Activated naive CD4-positive, alpha-beta T cell (primary cell): Measurements from ENCODE around the gene CTXN1.
"Not testable (repeated sequence)": the region's sequence is repeated elsewhere in the genome, so short reads cannot be mapped to it uniquely, and the experiment has no call there.

Experiments used
- DNase-seq, 4 experiments: peaks; one replicate each; lab custom pipeline; 2025; lab: John Stamatoyannopoulos, UW

CTXN1 gene

GRCh38 chr19:7926021-7926726 is at the start of gene CTXN1:
CTXN1 (minus strand) TSS chr19:7926135; CDS start chr19:7925538, 597 bp downstream.
- DNase-seq = peak; percentile 30 to 81 (median 54)

DNA sequence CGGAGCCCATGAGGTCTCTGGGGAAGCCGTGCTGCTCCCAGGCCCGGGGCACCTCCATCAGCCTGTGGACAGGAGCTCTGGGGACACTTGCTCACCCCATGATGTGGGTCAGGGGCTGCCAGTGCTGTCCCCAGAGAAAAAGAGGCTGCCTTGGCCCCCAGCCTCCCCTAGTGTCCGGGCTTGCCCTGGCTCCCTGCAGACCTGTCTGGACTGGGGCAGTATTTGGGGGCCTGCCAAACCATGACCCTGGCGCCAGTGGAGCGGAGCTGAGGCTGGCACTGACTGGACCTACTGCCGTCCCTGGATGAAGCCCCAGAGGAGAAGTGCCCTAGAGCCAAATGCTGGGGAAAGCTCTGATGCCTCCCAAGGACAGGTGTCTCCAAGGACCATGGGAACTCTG is 49.1 kb upstream of the CTXN1 start:
- DNase-seq = no peak

GRCh38 chr19:7973883-7974282 is 47.9 kb upstream of the CTXN1 start:
- DNase-seq = no peak

- no peak for DNase-seq
Measured at GRCh38 chr19:7971553-7972520, 45.9 kb upstream of the CTXN1 start.

GRCh38 chr19:7970716-7971448 is 44.9 kb upstream of the CTXN1 start:
- no peak for DNase-seq

GRCh38 chr19:7969555-7969939 is 43.6 kb upstream of the CTXN1 start:
- DNase-seq = no peak

DNA sequence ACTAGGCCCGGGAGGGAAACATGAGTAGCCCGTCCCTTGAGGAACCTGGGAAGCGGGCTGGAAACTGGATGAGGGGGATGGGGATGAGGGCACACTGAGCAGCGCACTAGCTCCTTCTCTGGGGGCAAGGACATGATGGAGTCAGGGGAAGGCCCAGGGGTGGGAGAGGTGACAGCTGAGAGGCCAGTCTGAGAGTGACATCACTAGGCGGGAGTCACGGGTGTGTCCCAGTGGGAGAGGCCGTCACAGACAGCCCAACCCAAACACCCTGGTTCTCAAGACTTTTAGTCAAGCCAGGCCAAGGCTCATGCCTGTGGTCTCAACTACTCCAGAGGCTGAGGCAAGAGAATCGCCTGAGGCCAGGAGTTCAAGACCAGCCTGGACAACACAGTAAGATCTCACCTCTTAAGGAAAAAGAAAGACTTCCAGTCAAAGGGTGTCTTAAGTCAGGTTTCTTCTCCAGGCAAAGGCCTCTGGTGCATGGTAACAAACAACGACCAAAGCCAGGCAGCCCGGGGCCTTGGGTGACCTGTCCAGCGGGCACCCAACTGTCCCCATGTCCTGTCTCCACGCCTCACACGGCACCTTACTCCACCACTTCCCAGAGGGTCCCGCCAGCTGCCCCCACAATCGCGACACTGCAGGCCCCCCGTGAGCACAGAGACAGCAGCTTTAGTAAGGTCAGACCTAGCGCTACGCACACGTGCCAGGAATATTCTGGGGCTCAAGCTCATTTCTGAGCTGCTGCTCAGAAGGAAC is 43.0 kb upstream of the CTXN1 start:
- no peak for DNase-seq

DNA sequence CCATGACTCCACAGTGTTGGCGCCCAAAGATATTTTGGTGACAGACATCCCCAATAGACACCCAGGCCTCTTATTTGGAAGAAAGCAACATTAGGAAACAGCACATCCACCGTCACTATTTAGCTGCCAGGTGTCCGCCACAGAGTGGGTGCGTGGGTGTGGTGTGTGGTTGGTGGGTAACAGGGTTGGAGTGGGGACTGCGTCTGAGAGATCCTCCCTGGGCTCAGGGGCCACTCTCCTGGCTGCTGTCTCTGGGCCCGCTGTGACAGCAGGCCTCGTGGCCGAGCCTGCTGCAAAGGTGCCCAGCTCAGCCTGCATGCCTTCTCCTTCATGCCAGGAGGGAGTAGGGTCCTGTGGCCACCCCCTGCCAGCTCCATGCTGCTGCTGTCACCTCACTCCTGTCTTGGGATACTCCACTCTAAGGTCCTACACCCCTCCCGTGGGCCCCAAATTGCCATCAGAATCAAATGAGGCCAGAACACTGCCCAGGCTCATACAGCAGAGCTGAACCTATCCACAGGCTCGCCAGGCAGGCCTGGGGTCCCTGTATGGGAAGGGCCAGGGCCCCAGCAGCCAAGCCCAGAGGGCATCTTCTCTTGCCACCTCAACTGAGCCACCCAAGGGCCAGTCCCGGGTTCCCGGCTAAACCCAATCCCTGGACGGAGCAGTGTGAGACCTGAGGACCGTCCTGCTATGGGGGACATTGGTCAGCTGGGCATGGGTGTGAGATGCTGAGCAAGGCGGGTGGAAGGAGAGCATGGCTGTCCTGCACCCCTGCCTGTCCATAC is 42.3 kb upstream of the CTXN1 start:
- DNase-seq = no peak

GRCh38 chr19:7965921-7966665 is 40.2 kb upstream of the CTXN1 start:
- DNase-seq = no peak

DNA sequence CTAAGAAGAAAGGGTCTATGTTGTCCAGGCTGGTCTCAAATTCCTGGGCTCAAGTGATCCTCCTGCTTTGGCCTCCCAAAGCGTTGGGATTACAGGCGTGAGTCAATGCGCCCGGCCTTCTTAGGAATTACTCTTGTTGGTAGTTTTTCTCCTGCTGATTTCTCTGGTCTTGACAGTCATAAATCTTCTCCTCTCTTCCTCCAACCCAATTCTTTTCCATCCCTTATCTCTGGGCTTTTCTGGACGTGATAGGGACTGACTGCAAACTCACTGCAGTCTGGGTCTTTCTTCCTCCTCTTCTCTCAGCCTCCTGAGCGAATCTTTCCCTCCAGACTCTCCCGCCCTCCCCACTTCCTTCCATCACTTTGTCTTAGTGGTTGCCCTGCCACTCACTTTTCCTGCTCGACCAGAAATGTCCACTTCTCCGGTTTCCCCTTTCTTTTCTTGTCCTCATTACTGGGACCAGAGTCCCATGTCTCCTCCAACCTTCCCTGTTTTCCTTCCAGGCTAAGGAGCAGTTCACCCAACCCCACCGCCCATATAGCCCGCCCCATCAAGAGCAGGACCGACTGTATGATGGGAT is 39.4 kb upstream of the CTXN1 start:
- no peak for DNase-seq

DNA sequence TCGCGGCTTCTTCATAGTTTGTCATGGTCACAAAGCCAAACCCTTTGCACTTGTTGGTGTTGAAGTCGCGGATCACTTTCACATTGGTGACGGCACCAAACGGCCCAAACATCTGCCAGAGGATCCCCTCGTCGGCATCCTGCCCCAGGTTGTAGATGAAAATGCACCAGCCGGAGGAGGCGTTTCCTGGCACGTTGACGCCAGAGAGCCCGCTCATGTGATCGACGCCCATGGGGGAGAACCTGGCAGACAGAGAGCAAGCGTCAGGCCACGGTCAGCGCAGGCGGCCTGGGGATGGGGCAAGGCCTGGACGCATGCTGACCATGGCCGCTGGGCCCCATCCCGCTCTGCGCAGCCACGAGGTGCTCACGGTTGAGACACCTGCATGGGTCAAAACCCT is 37.6 kb upstream of the CTXN1 start:
- no peak for DNase-seq

GRCh38 chr19:7962644-7963268 is 36.8 kb upstream of the CTXN1 start:
- no peak for DNase-seq

DNA sequence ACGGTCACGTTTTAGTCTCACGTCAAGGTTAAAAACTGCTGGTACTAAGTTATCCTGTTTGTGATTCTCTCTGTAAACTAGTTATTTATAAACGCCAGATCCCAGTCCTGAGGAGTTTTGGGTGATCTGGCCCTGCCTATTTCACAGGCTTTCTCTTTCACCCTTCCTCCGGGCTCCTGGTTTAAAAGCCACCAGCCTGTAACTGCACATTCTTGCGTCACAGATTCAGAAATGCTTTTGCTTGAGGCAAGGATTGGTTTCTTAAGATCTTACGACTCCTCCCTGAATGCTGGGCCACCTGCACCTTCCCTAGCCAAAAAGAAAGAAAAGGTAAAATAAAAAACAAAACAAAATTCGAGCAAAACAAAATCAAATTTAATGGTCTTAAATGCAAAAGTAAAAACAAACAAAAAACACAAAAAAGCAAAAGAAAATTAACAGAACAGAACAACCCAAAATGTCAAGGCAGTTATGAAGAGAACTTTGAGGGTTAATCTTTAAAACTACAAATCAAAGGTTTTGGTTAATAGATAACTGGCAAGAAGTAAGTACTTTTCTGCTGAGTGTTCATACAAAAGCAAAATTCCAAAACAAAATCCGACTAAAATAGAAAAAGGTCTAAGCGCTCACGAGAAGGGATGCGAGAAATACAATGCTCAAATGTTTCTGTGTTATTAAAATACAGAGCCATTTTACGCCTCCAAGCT is 36.1 kb upstream of the CTXN1 start:
- no peak for DNase-seq

DNA sequence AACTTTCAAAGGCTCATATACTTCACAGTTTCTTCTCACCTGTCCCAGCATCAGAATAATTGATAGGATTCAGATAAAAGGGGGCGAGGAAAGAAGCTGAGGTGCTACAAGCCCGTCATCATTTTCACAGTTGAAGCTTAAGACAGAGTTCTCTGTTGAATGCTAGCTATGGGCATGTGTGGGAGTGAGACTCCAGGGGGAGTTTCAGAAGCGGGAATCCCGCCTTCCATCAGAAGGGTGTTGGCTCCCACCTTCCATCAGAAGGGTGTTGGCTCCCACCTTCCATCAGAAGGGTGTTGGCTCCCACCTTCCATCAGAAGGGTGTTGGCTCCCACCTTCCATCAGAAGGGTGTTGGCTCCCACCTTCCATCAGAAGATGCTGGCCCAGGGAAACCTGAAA is 35.1 kb upstream of the CTXN1 start:
- not testable (repeated sequence) for DNase-seq

- no peak for DNase-seq
Measured at GRCh38 chr19:7959211-7959610, 33.3 kb upstream of the CTXN1 start.

DNA sequence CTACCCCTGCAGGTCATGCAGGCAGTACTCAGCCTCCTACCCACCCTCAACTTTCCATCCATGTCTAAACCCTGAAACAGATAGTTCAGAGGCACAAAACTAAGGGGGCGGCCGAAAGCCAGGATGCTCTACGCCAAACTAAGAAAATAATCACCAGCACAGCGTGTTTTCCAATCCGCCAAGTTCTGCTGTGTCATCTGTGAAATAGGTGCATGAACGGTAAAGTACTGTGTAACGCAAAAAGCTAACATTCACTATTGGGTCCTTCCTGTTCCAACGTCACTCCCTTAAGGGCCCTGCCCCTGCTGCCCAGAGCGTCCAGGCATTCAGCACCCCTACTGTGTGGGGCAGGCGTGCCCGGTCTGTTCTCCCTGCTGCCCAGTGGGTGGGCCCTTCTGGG is 29.8 kb upstream of the CTXN1 start:
- no peak for DNase-seq

DNA sequence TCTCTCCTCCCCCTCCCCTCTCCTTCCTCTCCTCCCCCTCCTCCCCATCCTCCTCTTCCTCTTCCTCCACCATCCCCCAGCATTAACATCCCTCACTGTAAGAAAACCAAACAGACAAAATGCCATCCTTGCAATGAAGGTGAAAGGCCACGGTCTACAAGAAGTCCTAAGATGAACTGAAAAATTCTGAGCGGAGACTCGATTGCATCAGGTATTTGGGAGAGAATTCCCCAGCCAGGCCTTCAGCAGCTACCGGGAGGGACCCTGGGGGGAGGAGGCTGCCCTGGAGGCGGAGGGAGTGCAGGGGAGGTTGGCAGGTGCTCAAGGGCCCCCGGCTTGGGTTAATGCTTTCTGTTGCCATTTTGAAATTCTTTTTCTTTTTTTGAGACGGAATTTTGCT is 27.6 kb upstream of the CTXN1 start:
- DNase-seq = no peak

- DNase-seq = no peak
Measured at GRCh38 chr19:7953060-7953459, 27.1 kb upstream of the CTXN1 start.

DNA sequence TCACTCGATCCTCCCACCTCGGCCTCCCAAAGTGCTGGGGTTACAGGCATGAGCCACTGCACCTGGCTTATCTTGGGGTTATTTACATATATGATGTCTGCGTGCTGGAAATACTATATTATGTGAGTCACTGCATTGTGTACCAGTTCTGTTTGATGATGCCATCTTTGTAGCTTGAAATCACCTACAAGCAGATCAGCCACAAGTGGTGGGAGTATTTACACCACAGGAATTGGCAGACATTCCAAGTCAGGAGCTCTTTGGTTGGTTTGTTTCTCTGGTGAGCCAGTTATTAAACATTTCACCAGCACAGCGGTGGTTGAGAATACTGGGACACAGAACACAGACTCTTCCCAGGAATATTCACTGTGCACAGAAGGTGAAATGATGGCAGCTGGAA is 22.0 kb upstream of the CTXN1 start:
- no peak for DNase-seq
